ENCODE results near the gene UNC13D.

UNC13D gene

GRCh38 chr17:75828741-75829140 is 15.5 kb downstream of the UNC13D start:
- no peaks in the 10 kb centered on the region for H3K27me3 ChIP-seq
- peak overlapping the region; percentile 59 for H3K27ac ChIP-seq
- TF ChIP-seq, protein P1, sequence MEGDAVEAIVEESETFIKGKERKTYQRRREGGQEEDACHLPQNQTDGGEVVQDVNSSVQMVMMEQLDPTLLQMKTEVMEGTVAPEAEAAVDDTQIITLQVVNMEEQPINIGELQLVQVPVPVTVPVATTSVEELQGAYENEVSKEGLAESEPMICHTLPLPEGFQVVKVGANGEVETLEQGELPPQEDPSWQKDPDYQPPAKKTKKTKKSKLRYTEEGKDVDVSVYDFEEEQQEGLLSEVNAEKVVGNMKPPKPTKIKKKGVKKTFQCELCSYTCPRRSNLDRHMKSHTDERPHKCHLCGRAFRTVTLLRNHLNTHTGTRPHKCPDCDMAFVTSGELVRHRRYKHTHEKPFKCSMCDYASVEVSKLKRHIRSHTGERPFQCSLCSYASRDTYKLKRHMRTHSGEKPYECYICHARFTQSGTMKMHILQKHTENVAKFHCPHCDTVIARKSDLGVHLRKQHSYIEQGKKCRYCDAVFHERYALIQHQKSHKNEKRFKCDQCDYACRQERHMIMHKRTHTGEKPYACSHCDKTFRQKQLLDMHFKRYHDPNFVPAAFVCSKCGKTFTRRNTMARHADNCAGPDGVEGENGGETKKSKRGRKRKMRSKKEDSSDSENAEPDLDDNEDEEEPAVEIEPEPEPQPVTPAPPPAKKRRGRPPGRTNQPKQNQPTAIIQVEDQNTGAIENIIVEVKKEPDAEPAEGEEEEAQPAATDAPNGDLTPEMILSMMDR (IDR thresholded peaks at IDR 0.05), result no peak
- peaks cover 99% of the 10 kb centered on the region for H3K36me3 ChIP-seq
- peaks cover 14 to 15% of the 10 kb centered on the region in 2 experiments for H3K4me1 ChIP-seq (ENCODE audit: control insufficient read depth in 1 of 2, insufficient read depth in 1 of 2, low read depth in 1 of 2, low read length in 1 of 2)
- H3K4me3 ChIP-seq (ENCODE audit: low read depth in 1 of 2, low read length in 1 of 2), result no peak overlapping the region
- no peaks in the 10 kb centered on the region for H3K9me3 ChIP-seq

- no peaks in the 10 kb centered on the region for H3K27me3 ChIP-seq
- H3K4me3 ChIP-seq (ENCODE audit: low read depth in 1 of 2, low read length in 1 of 2), result no peak overlapping the region
- peaks cover 8 to 9% of the 10 kb centered on the region in 2 experiments for H3K4me1 ChIP-seq (ENCODE audit: control insufficient read depth in 1 of 2, insufficient read depth in 1 of 2, low read depth in 1 of 2, low read length in 1 of 2)
- H3K36me3 ChIP-seq, result peaks cover 99% of the 10 kb centered on the region
- no peaks in the 10 kb centered on the region for H3K9me3 ChIP-seq
- peak overlapping the region; percentile 59 for H3K27ac ChIP-seq
- TF ChIP-seq, protein P1 (IDR thresholded peaks at IDR 0.05), result no peak
Observed at GRCh38 chr17:75828076-75828400, 16.2 kb downstream of the UNC13D start.

- Histone ChIP-seq H3K27ac (peak overlapping the region; percentile 59), H3K36me3 (peaks cover 94% of the 10 kb centered on the region)
Observed at GRCh38 chr17:75827308-75828075, 16.7 kb downstream of the UNC13D start.

DNA sequence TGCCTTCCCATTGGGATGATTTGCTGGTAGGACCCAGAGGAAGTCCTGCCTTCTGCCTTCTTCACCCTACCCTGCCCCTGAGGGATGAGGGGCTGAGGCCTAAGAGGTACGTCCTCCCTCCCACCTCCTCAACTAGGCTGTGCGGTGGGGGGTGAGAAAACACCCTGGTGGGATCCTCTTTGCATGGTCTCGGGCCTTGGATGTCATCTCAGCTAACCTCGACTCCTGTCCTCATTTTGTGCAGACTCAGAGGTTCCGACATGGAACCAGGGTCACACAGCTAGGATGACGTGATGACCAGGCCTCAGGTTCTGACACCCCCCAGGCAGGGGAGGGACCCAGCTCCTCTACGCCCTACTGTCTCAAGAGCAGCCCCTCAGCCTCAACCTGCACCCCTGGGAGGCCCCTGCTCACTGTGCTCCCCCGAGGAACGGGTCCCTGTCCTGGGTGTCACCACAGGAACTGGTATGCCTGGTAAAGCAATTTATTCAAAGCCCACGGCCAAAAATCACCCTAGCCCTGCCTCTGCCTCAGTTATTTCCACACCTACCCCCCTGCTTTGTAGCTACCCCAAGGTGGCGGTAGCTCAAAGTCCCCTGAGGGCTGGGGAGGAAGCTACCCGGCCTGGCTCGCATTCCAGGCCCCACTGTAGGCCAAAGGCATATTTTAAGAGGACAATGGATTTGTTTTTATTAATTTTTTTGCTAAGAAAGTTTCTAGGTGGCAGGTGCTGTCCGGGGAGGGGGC is 17.5 kb downstream of the UNC13D start:
- H3K4me1 ChIP-seq (ENCODE audit: control insufficient read depth in 1 of 2, insufficient read depth in 1 of 2, low read depth in 1 of 2, low read length in 1 of 2), result no peaks in the 10 kb centered on the region
- no peaks in the 10 kb centered on the region for H3K27me3 ChIP-seq
- no peaks in the 10 kb centered on the region for H3K9me3 ChIP-seq
- peaks cover 87% of the 10 kb centered on the region for H3K36me3 ChIP-seq
- H3K4me3 ChIP-seq (ENCODE audit: low read depth in 1 of 2, low read length in 1 of 2), result no peak overlapping the region
- H3K27ac ChIP-seq, result peak overlapping the region; percentile 59
- TF ChIP-seq, protein P1 (IDR thresholded peaks at IDR 0.05), result no peak

More at GRCh38 chr17:75827308-75828075, 16.7 kb downstream of the UNC13D start:
- H3K4me1 ChIP-seq (ENCODE audit: control insufficient read depth in 1 of 2, insufficient read depth in 1 of 2, low read depth in 1 of 2, low read length in 1 of 2), result peaks cover 3 to 4% of the 10 kb centered on the region in 2 experiments
- TF ChIP-seq, protein P1 (IDR thresholded peaks at IDR 0.05), result peak; percentile 59
- H3K27me3 ChIP-seq, result no peaks in the 10 kb centered on the region
- H3K4me3 ChIP-seq (ENCODE audit: low read depth in 1 of 2, low read length in 1 of 2), result no peak overlapping the region
- no peaks in the 10 kb centered on the region for H3K9me3 ChIP-seq

DNA sequence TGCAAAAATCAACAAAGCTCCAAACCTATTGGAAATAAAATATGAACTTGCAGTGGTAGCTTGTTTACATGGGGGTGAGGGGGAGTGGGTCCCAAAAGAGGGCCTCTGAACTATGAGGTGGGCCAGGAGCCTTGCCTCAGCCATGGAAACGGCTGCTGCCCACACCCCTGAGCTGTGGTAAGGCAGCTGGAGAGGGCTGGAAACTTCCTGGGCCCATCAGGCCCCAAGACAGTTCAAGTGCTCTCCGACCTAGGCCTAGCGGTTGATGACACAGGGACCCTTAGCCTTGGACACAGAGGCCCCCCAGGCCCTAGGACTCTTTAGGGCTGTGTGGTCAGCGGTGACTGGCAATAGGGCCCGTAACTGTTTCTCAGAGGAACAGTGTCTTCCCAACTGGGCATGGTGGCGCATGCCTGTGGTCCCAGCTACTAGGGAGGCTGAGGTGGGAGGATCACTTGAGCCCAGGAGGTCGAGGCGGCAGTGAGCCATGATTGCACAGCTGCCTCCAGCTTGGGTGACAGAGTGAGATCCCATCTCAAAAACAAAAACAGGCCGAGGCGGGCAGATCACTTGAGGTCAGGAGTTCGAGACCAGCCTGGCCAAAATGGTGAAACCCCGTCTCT is 18.3 kb downstream of the UNC13D start:
- no peaks in the 10 kb centered on the region for H3K4me1 ChIP-seq (ENCODE audit: control insufficient read depth in 1 of 2, insufficient read depth in 1 of 2, low read depth in 1 of 2, low read length in 1 of 2)
- peaks cover 83% of the 10 kb centered on the region for H3K36me3 ChIP-seq
- H3K27ac ChIP-seq, result peak overlapping the region; percentile 63

More for the DNA sequence above, 18.3 kb downstream of the UNC13D start:
- Histone ChIP-seq H3K4me3 (ENCODE audit: low read depth in 1 of 2, low read length in 1 of 2) (no peak overlapping the region), H3K9me3 (no peaks in the 10 kb centered on the region), H3K27me3 (no peaks in the 10 kb centered on the region)
- TF ChIP-seq, protein P1 (IDR thresholded peaks at IDR 0.05), result no peak
